Heart left ventricle (tissue), 13 donors: ENCODE data around the gene NUP188.

Experiments used
- CTCF ChIP-seq, 12 donors: fragments of 200-600 bp; sonication (generic) in 4 of 12; IDR thresholded peaks; one replicate each; pipeline versions ENCODE4 v1.5.0 to v1.8.0; 2018 to 2022; ENCODE audit warnings: antibody characterized with exemption in 12 of 12, mild to moderate bottlenecking in 5 of 12
- POLR2A ChIP-seq, 2 donors: fragments of 450-650 bp; IDR thresholded peaks; one replicate each; pipeline ENCODE4 v1.6.1; 2017; ENCODE audit warnings: antibody characterized with exemption in 2 of 2, mild to moderate bottlenecking in 2 of 2, moderate library complexity in 2 of 2
- donor health status: ischemic (EF 13 %, LVEDD 7.1; RV severe dilation, severe dysfunction).
- donor health status: DM: no; HTN: yes; CAD: no.
- donor health status: DM: no; HTN: no; CAD: no.
- donor health status: ischemic (EF 25% LVEDD 6.9; RV normal size, moderate dysfunction).
- donor health status: ischemic (EF 25% LVEDD 5.7; RV mildly dilated, moderate dysfunction).
- donor health status: ischemic (EF 35%, LVEDD 5.7; RV mildly dilated, moderate dysfunction).
- donor health status: nonischemic (EF 11% LVEDD 7.7; RV severe dilation, severe dysfunction).
- donor health status: DM: yes; HTN: yes; CAD: no.
- donor health status: PGD.
- donor health status: ischemic (EF 29% LVEDD 5.4; RV normal size, mild dysfunction).
- donor health status: nonischemic (EF 23%, LVEDD 6.1; RV moderate dilation, normal function).

GRCh38 chr9:129012343-129012742, 64.8 kb downstream of the NUP188 start:
- TF ChIP-seq CTCF (IDR thresholded peaks at IDR 0.05) (no peak), POLR2A (IDR thresholded peaks at IDR 0.05) (no peak)
